Embryonic facial prominence (tissue), 1 donor: ENCODE measurements around the gene GPC5.
"Not testable (repeated sequence)": the region's sequence is repeated elsewhere in the genome, so short reads cannot be mapped to it uniquely, and the experiment has no call there.

Experiments used
- DNase-seq: peaks from one replicate; pipeline ENCODE4 v3.0.0-alpha.2; 2016; ENCODE audit errors: extremely low spot score

The GPC5 gene

GRCh38 chr13:91368676-91369440, 29.6 kb upstream of the GPC5 start:
- DNase-seq = no peak

- DNase-seq = no peak
These were observed 29.0 kb upstream of the GPC5 start for GRCh38 chr13:91369441-91369831.

- no peak for DNase-seq
These were observed 27.9 kb upstream of the GPC5 start for GRCh38 chr13:91370501-91370900.

- DNase-seq = no peak
These were observed 25.5 kb upstream of the GPC5 start for GRCh38 chr13:91372911-91373310.

- no peak for DNase-seq
These were observed 23.2 kb upstream of the GPC5 start for GRCh38 chr13:91375116-91375729.

- DNase-seq = no peak
These were observed 17.1 kb upstream of the GPC5 start for GRCh38 chr13:91381371-91381770.

GRCh38 chr13:91383836-91384235, 14.6 kb upstream of the GPC5 start:
- no peak for DNase-seq

- DNase-seq = no peak
These were observed 13.5 kb upstream of the GPC5 start for GRCh38 chr13:91384896-91385295.

GRCh38 chr13:91389186-91389585, 9.2 kb upstream of the GPC5 start:
- no peak for DNase-seq

GRCh38 chr13:91397595-91397994, 826 bp upstream of the GPC5 start:
- no peak for DNase-seq

GRCh38 chr13:91399189-91400062, 1.0 kb downstream of the GPC5 start:
- no peak for DNase-seq

GRCh38 chr13:91400063-91400399, 1.6 kb downstream of the GPC5 start:
- no peak for DNase-seq

GRCh38 chr13:91400671-91401070, 2.2 kb downstream of the GPC5 start:
- DNase-seq = no peak

- DNase-seq = no peak
These were observed 3.5 kb downstream of the GPC5 start for GRCh38 chr13:91401920-91402319.

GRCh38 chr13:91405240-91405639, 6.8 kb downstream of the GPC5 start:
- DNase-seq = no peak

- DNase-seq = no peak
These were observed 8.2 kb downstream of the GPC5 start for GRCh38 chr13:91406619-91407018.

- DNase-seq = no peak
These were observed 10.6 kb downstream of the GPC5 start for GRCh38 chr13:91408971-91409370.

- DNase-seq = not testable (repeated sequence)
These were observed 18.2 kb downstream of the GPC5 start for GRCh38 chr13:91416579-91416978.

GRCh38 chr13:91417660-91418325, 19.4 kb downstream of the GPC5 start:
- no peak for DNase-seq

GRCh38 chr13:91426913-91427312, 28.5 kb downstream of the GPC5 start:
- no peak for DNase-seq

- not testable (repeated sequence) for DNase-seq
These were observed 40.3 kb downstream of the GPC5 start for GRCh38 chr13:91438674-91439073.

- no peak for DNase-seq
These were observed 52.5 kb downstream of the GPC5 start for GRCh38 chr13:91450913-91451312.
